Neural cell (in vitro differentiated cells): ENCODE measurements around the gene EPOP.

Source experiments
- CTCF ChIP-seq: fragments of 450-650 bp; IDR thresholded peaks from 2 replicates; pipeline ENCODE4 v1.5.1; 2014; ENCODE audit warnings: antibody characterized with exemption, mild to moderate bottlenecking, moderate library complexity; ENCODE audit not compliant: poor library complexity, severe bottlenecking
- EP300 ChIP-seq: fragments of 450-650 bp; conservative IDR thresholded peaks from 2 replicates; pipeline ENCODE4 v1.6.1; 2014; ENCODE audit warnings: antibody characterized with exemption, mild to moderate bottlenecking, moderate library complexity; ENCODE audit not compliant: poor library complexity, severe bottlenecking
- EZH2 ChIP-seq: fragments of 200-600, 300-800 bp; shearing (Covaris generic), sonication (generic); IDR thresholded peaks from 2 replicates; pipeline ENCODE4 v1.6.1; 2014; ENCODE audit warnings: antibody characterized with exemption, low read length, borderline replicate concordance, mild to moderate bottlenecking; ENCODE audit not compliant: insufficient read depth, poor library complexity, severe bottlenecking
- POLR2AphosphoS5 ChIP-seq: IDR thresholded peaks from 2 replicates; pipeline ENCODE4 v1.6.1; 2012
- SMC3 ChIP-seq: fragments of 450-650 bp; conservative IDR thresholded peaks from 2 replicates; pipeline ENCODE4 v1.6.1; 2014; ENCODE audit warnings: antibody characterized with exemption, mild to moderate bottlenecking, moderate library complexity; ENCODE audit not compliant: poor library complexity
- TF ChIP-seq, protein P1 (sequence below): IDR thresholded peaks from 2 replicates; pipeline ENCODE4 v1.6.1; 2012; ENCODE audit warnings: borderline replicate concordance

DNA sequence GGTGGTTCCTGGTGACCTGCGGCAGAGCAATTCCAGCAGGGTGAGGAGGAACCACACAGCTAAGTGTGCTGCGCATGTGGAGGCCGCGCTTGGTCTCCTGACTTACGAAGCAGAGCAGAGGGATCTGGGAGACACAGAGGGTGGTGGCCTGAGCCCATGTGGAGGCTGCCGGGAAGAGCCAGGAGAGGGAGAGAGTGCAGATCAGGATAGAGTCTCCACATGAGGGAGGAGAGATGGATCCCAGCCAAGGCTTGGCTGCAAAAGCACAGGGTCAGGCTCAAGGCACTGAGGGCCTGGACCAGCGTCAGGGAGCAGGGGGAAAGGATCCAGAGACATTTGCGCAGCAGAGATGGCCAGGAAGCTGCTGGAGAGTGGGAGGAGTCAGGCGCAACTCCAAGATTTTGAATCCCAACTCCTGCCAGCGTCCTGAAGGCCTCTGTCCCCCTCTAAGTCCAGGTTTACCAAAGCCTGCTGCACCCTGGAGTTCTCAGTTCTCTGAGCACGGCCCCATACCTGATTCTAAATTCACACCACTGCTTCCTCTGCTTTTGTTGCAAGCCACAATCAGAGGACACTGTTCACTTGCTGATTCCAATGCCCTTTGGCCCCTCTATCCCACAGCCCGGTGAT lies 19.1 kb upstream of the EPOP start:
- TF ChIP-seq EP300: no peak
- no peak for TF ChIP-seq POLR2AphosphoS5
- TF ChIP-seq EZH2: no peak
- TF ChIP-seq CTCF: no peak
- TF ChIP-seq, protein P1, sequence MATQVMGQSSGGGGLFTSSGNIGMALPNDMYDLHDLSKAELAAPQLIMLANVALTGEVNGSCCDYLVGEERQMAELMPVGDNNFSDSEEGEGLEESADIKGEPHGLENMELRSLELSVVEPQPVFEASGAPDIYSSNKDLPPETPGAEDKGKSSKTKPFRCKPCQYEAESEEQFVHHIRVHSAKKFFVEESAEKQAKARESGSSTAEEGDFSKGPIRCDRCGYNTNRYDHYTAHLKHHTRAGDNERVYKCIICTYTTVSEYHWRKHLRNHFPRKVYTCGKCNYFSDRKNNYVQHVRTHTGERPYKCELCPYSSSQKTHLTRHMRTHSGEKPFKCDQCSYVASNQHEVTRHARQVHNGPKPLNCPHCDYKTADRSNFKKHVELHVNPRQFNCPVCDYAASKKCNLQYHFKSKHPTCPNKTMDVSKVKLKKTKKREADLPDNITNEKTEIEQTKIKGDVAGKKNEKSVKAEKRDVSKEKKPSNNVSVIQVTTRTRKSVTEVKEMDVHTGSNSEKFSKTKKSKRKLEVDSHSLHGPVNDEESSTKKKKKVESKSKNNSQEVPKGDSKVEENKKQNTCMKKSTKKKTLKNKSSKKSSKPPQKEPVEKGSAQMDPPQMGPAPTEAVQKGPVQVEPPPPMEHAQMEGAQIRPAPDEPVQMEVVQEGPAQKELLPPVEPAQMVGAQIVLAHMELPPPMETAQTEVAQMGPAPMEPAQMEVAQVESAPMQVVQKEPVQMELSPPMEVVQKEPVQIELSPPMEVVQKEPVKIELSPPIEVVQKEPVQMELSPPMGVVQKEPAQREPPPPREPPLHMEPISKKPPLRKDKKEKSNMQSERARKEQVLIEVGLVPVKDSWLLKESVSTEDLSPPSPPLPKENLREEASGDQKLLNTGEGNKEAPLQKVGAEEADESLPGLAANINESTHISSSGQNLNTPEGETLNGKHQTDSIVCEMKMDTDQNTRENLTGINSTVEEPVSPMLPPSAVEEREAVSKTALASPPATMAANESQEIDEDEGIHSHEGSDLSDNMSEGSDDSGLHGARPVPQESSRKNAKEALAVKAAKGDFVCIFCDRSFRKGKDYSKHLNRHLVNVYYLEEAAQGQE: no peak
- TF ChIP-seq SMC3: no peak
